Neural crest cell (in vitro differentiated cells): ENCODE measurements around the gene ZNF534. TPM values are rescaled to one million over a fixed set of nuclear protein-coding genes. Genes with fewer than 3 reads are reported as not detected.
A peak's percentile ranks its signal among the peaks of the same experiment; 100 is the strongest.
"Not testable (repeated sequence)": the region's sequence is repeated elsewhere in the genome, so short reads cannot be mapped to it uniquely, and the experiment has no call there.

Experiments used
- DNase-seq: peaks from one replicate; pipeline ENCODE4 v3.0.0; 2021; ENCODE audit warnings: low read depth, mixed read lengths, low spot score
- H3K27ac Mint-ChIP-seq: one replicate; pipeline ENCODE4 v1.8.0; 2021; ENCODE audit warnings: mild to moderate bottlenecking, mixed read lengths; ENCODE audit not compliant: unreplicated experiment
- H3K27me3 Mint-ChIP-seq: 2 replicates; pipeline ENCODE4 v1.8.0; 2021; ENCODE audit warnings: low read depth, mild to moderate bottlenecking, mixed read lengths
- H3K36me3 Mint-ChIP-seq: 2 replicates; pipeline ENCODE4 v1.8.0; 2021; ENCODE audit warnings: low read depth, mild to moderate bottlenecking, mixed read lengths
- H3K4me1 Mint-ChIP-seq: 2 replicates; pipeline ENCODE4 v1.8.0; 2021; ENCODE audit warnings: mixed read lengths
- H3K4me3 Mint-ChIP-seq: one replicate; pipeline ENCODE4 v1.8.0; 2021; ENCODE audit warnings: mild to moderate bottlenecking, mixed read lengths
- H3K9me3 Mint-ChIP-seq: 2 replicates; pipeline ENCODE4 v1.8.0; 2021; ENCODE audit warnings: mixed read lengths
- CTCF ChIP-seq: fragments of 200-600 bp; sonication (generic); conservative IDR thresholded peaks from 2 replicates; pipeline ENCODE4 v1.5.0; 2021; ENCODE audit warnings: antibody characterized with exemption, mild to moderate bottlenecking
- total RNA-seq: library from RNA; stranded (reverse); gene quantifications from 2 replicates; pipeline ENCODE4 v1.2.1, GENCODE V29; 2021

Gene ZNF534
- total RNA-seq, 1 donor from 2014 or later, result not detected

DNA sequence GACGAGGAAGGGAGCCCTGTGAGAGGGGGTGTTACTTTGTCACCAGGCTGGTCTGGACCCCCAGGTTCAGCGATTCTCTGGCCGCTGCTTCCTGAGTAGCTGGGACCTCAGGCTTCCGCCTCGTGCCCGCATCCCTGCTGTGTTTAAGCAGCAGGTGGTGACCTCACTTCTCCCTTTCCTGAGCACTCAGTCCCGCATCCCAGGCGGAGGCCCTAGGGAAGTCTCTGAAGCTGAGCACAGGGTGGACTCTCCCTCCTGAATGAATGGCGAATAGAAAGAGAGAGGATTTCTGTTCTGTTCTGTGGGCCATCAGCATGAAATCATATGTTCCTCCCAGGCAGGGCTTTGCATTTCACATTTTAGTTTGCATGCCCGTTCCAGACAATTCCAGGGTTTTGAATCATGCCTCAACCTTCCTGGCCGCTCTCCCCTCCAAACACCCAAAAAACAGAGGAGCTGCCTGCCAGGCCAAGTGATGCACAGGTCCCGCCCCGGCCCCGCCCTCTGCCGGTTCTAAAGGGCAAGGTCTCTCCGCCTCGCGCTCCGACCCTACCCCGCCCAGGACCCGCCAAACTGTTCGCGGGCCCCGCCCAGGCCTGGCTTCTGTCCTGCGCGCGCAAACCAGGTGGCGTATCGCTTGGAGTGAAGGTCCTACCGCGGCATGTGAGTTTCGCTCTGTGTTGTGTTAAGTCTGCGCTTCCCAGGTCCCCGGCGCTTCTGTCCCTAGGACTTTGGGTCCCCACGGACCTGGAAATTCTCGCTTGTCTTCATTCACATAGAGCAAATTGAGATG is 63.4 kb downstream of the ZNF534 start:
- no peak overlapping the region for H3K27ac Mint-ChIP-seq
- H3K9me3 Mint-ChIP-seq, result peaks cover 3% of the 10 kb centered on the region
- peaks cover 6% of the 10 kb centered on the region for H3K36me3 Mint-ChIP-seq
- H3K4me1 Mint-ChIP-seq, result peaks cover 4% of the 10 kb centered on the region
- TF ChIP-seq CTCF, result no peak
- peak overlapping the region; percentile 83 for H3K4me3 Mint-ChIP-seq
- peaks cover 37% of the 10 kb centered on the region for H3K27me3 Mint-ChIP-seq
- DNase-seq, result peak; percentile 47

DNA sequence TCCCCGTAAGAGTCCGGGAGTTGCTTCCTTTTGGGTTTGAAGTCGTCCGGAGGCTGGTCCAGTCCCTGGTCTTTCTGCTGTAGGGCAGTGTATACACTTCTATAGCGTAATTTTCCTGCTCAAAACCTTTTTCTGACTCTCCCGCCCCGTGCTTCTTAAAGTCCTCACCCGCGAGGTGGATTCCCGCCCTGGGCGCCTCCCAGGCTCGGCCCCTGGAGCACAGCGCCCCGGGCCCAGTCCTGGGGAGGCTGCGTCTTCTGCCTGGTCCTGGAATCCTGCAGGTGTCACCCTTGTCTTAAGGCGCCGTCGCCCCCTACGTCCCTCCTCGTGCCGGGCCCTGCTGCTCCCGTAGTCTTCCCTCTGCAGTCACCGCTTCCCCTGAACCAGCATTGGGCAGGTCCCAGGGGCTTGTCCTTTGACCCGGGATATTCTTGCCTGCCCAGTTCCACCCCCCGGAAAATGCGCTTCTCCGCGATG is 64.1 kb downstream of the ZNF534 start:
- H3K9me3 Mint-ChIP-seq, result peaks cover 3% of the 10 kb centered on the region
- H3K4me3 Mint-ChIP-seq, result peak overlapping the region; percentile 83
- peaks cover 37% of the 10 kb centered on the region for H3K27me3 Mint-ChIP-seq
- H3K36me3 Mint-ChIP-seq, result peaks cover 6% of the 10 kb centered on the region
- DNase-seq, result peak; percentile 14
- TF ChIP-seq CTCF, result peak; percentile 42
- H3K27ac Mint-ChIP-seq, result peak overlapping the region; percentile 67
- H3K4me1 Mint-ChIP-seq, result peaks cover 4% of the 10 kb centered on the region

GRCh38 chr19:52494518-52494917 is 65.6 kb downstream of the ZNF534 start:
- TF ChIP-seq CTCF, result no peak
- Mint-ChIP-seq H3K9me3 (peaks cover 6% of the 10 kb centered on the region), H3K27me3 (peaks cover 37% of the 10 kb centered on the region), H3K27ac (no peak overlapping the region), H3K4me3 (no peak overlapping the region), H3K36me3 (peaks cover 6% of the 10 kb centered on the region), H3K4me1 (peaks cover 4% of the 10 kb centered on the region)
- no peak for DNase-seq

DNA sequence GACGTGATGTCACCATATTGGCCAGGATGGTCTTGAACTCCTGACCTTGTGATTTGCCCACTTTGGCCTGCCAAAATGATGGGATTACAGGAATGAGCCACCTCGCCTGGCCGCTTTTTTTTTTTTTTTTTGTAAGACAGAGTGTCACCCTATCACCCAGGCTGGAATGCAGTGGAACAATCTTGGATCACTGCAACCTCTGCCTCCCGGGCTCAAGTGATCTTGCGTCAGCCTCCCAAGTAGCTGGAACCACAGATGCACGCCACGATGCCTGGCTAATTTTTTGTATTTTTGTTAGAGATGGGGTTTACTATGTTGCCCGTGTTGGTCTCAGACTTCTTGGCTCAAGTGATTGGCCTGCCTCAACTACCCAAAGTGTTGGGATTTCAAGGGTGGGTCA is 69.6 kb downstream of the ZNF534 start:
- no peak for DNase-seq
- Mint-ChIP-seq H3K36me3 (no peaks in the 10 kb centered on the region), H3K4me1 (no peaks in the 10 kb centered on the region), H3K4me3 (no peak overlapping the region), H3K27me3 (peaks cover 10% of the 10 kb centered on the region), H3K27ac (no peak overlapping the region), H3K9me3 (peaks cover 6% of the 10 kb centered on the region)
- TF ChIP-seq CTCF, result no peak

DNA sequence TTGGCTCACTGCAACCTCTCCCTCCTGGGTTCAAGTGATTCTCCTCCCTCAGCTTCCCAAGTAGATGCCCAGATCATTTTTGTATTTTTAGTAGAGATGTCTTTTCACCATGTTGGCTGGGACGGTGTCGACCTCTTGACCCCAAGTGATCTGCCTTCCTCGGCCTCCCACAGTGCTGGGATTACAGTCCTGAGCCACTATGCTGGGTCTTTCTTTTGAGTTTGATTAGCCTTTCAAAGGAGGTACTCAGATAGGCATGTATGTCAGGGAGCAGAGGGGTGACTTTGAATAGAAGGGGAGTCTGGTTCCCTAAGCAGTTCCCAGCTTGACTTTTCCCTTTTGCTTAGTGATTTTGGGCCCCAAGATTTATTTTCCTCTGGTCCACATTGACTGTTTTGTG is 71.5 kb downstream of the ZNF534 start:
- not testable (repeated sequence) for H3K9me3 Mint-ChIP-seq

DNA sequence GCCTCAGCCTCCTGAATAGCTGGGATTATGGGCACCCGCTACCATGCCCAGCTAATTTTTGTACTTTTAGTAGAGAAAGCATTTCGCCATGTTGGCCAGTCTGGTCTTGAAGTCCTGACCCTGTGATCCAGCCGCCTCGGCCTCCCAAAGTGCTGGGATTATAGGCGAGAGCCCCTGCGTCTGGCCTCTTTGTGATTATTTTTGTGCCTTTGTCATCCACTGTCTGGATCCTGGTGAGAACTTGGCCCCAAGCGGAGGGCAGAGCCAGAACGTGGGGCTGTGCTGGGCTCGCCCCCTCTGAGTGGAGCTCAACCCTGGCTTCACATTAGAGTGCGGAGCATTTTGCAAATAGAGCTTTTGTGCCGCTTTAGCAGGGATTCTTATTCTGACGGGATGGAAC is 72.0 kb downstream of the ZNF534 start:
- H3K27ac Mint-ChIP-seq, H3K4me3 Mint-ChIP-seq, H3K36me3 Mint-ChIP-seq, DNase-seq, H3K4me1 Mint-ChIP-seq, H3K9me3 Mint-ChIP-seq, H3K27me3 Mint-ChIP-seq: not testable (repeated sequence)

More for the DNA sequence above, 71.5 kb downstream of the ZNF534 start:
- not testable (repeated sequence) for H3K4me1 Mint-ChIP-seq, H3K36me3 Mint-ChIP-seq, H3K27me3 Mint-ChIP-seq, DNase-seq, H3K4me3 Mint-ChIP-seq
- peak overlapping the region; percentile 12 for H3K27ac Mint-ChIP-seq

Other genes with a start within 250 kb of the ZNF534 start
- gene PPP2R1A, start 239.1 kb upstream of the ZNF534 start, total RNA-seq, result 422 TPM in 2 replicates
- 21.5 and 22.9 TPM in 2 replicates for gene ZNF766, start 159.6 kb upstream of the ZNF534 start, total RNA-seq
- gene ZNF480, start 132.0 kb upstream of the ZNF534 start, total RNA-seq, result 24.7 and 25.2 TPM in 2 replicates
- gene ZNF610, start 92.9 kb upstream of the ZNF534 start, total RNA-seq, result 10.0 and 11.5 TPM in 2 replicates
- 9.7 and 10.0 TPM in 2 replicates for gene ZNF880, start 59.2 kb upstream of the ZNF534 start, total RNA-seq
- gene ZNF528, start 31.3 kb upstream of the ZNF534 start, total RNA-seq, result 7.7 and 8.3 TPM in 2 replicates
- 0.65 and 0.86 TPM in 2 replicates for gene ZNF578, start 24.4 kb downstream of the ZNF534 start, total RNA-seq
- 23.4 and 25.9 TPM in 2 replicates for gene ZNF808, start 98.5 kb downstream of the ZNF534 start, total RNA-seq
- gene ZNF701, start 141.1 kb downstream of the ZNF534 start, total RNA-seq, result 17.3 and 18.7 TPM in 2 replicates
- gene ZNF83, start 209.2 kb downstream of the ZNF534 start, total RNA-seq, result 45.6 and 46.3 TPM in 2 replicates